Liver (tissue), 9 donors: ENCODE measurements around the gene SCAMP4. TPM values are rescaled to one million over a fixed set of nuclear protein-coding genes. Genes with fewer than 3 reads are reported as not detected.

Experiments used
- DNase-seq: peaks from one replicate; pipeline ENCODE4 v3.0.0-alpha.2; 2017; ENCODE audit warnings: low spot score
- H3K27ac ChIP-seq, 2 donors: one replicate each; pipeline ENCODE4 v1.7.0; 2013; ENCODE audit warnings: inconsistent platforms in 2 of 2, low read length in 2 of 2, control low read depth in 1 of 2, low read depth in 1 of 2, mild to moderate bottlenecking in 1 of 2
- H3K27me3 ChIP-seq, 4 donors: one replicate each; pipeline versions ENCODE4 v1.6.1 to v1.7.0; 2013; ENCODE audit warnings: low read length in 3 of 4, inconsistent platforms in 1 of 4, mild to moderate bottlenecking in 1 of 4, moderate library complexity in 1 of 4; ENCODE audit not compliant: control insufficient read depth in 4 of 4, insufficient read depth in 4 of 4
- H3K36me3 ChIP-seq, 4 donors: one replicate each; pipeline versions ENCODE4 v1.6.1 to v1.7.0; 2013; ENCODE audit warnings: low read length in 3 of 4, mild to moderate bottlenecking in 3 of 4, low read depth in 1 of 4, moderate library complexity in 1 of 4; ENCODE audit not compliant: control insufficient read depth in 4 of 4, insufficient read depth in 3 of 4
- H3K4me1 ChIP-seq, 4 donors: one replicate each; pipeline versions ENCODE4 v1.6.1 to v1.7.0; 2013; ENCODE audit warnings: low read length in 3 of 4, mild to moderate bottlenecking in 3 of 4, moderate library complexity in 1 of 4; ENCODE audit not compliant: control insufficient read depth in 4 of 4, insufficient read depth in 4 of 4
- H3K4me3 ChIP-seq, 3 donors: one replicate each; pipeline versions ENCODE4 v1.6.1 to v1.7.0; 2013; ENCODE audit warnings: low read length in 3 of 3, control low read depth in 1 of 3, low read depth in 1 of 3, mild to moderate bottlenecking in 1 of 3
- H3K9ac ChIP-seq, 2 donors: one replicate each; pipeline ENCODE4 v1.7.0; 2013; ENCODE audit warnings: low read length in 2 of 2, mild to moderate bottlenecking in 2 of 2, moderate library complexity in 2 of 2, control low read depth in 1 of 2, low read depth in 1 of 2
- H3K9me3 ChIP-seq, 4 donors: one replicate each; pipeline versions ENCODE4 v1.6.1 to v1.7.0; 2013; ENCODE audit warnings: low read length in 3 of 4; ENCODE audit not compliant: control insufficient read depth in 4 of 4
- ATF3 ChIP-seq: IDR thresholded peaks from 2 replicates; pipeline ENCODE4 v1.6.1; 2016; ENCODE audit warnings: antibody characterized with exemption
- CTCF ChIP-seq: fragments of 150-350 bp; IDR thresholded peaks from 2 replicates; pipeline ENCODE4 v1.5.1; 2017; ENCODE audit warnings: improper control_type of control experiment, low read depth, low read length; ENCODE audit not compliant: missing input control
- EGR1 ChIP-seq, 2 donors: IDR thresholded peaks; 2 replicates each; pipeline ENCODE4 v1.6.1; 2016 to 2018; ENCODE audit warnings: antibody characterized with exemption in 2 of 2, low read depth in 2 of 2
- FOXA1 ChIP-seq: IDR thresholded peaks from 2 replicates; pipeline ENCODE4 v1.6.1; 2016; ENCODE audit warnings: antibody characterized with exemption
- FOXA2 ChIP-seq: IDR thresholded peaks from 2 replicates; pipeline ENCODE4 v1.6.1; 2016; ENCODE audit warnings: antibody characterized with exemption
- GABPA ChIP-seq, 2 donors: IDR thresholded peaks in 1 of 2; conservative IDR thresholded peaks in 1 of 2; 2 replicates each; pipeline ENCODE4 v1.6.1; 2016; ENCODE audit warnings: antibody characterized with exemption in 2 of 2, mild to moderate bottlenecking in 1 of 2, moderate library complexity in 1 of 2
- HNF4A ChIP-seq, 2 donors: conservative IDR thresholded peaks; 2 replicates each; pipeline ENCODE4 v1.6.1; 2016; ENCODE audit warnings: antibody characterized with exemption in 2 of 2, mild to moderate bottlenecking in 2 of 2
- HNF4G ChIP-seq: IDR thresholded peaks from 2 replicates; pipeline ENCODE4 v1.6.1; 2016; ENCODE audit warnings: antibody characterized with exemption
- JUND ChIP-seq, 2 donors: IDR thresholded peaks; 2 replicates each; pipeline ENCODE4 v1.6.1; 2016; ENCODE audit warnings: antibody characterized with exemption in 2 of 2
- MAX ChIP-seq: IDR thresholded peaks from 2 replicates; pipeline ENCODE4 v1.6.1; 2016; ENCODE audit warnings: antibody characterized with exemption
- NR2F2 ChIP-seq: IDR thresholded peaks from 2 replicates; pipeline ENCODE4 v1.6.1; 2016; ENCODE audit warnings: antibody characterized with exemption
- RAD21 ChIP-seq, 2 donors: IDR thresholded peaks; 2 replicates each; pipeline ENCODE4 v1.6.1; 2016; ENCODE audit warnings: antibody characterized with exemption in 2 of 2, mild to moderate bottlenecking in 2 of 2
- REST ChIP-seq: IDR thresholded peaks from 2 replicates; pipeline ENCODE4 v1.6.1; 2016; ENCODE audit warnings: antibody characterized with exemption, mild to moderate bottlenecking
- RXRA ChIP-seq, 2 donors: IDR thresholded peaks; 2 replicates each; pipeline ENCODE4 v1.6.1; 2017 to 2018; ENCODE audit warnings: antibody characterized with exemption in 2 of 2, mild to moderate bottlenecking in 1 of 2
- SP1 ChIP-seq: IDR thresholded peaks from 2 replicates; pipeline ENCODE4 v1.6.1; 2018; ENCODE audit warnings: antibody characterized with exemption, mild to moderate bottlenecking
- TAF1 ChIP-seq: conservative IDR thresholded peaks from 2 replicates; pipeline ENCODE4 v1.6.1; 2016; ENCODE audit warnings: antibody characterized with exemption, mild to moderate bottlenecking
- YY1 ChIP-seq: IDR thresholded peaks from 2 replicates; pipeline ENCODE4 v1.6.1; 2016; ENCODE audit warnings: antibody characterized with exemption, mild to moderate bottlenecking
- ZBTB33 ChIP-seq: IDR thresholded peaks from 2 replicates; pipeline ENCODE4 v1.6.1; 2016; ENCODE audit warnings: antibody characterized with exemption
- WGBS: extraction: QIAGEN DNeasy Blood & Tissue Kit; methylation state at CpG from one replicate; pipeline ENCODE4 v1.1.7; 2013; 5-methylcytosine and 5-hydroxymethylcytosine counted together
- polyA plus RNA-seq, 2 donors: library from polyadenylated mRNA; stranded (reverse) in 1 of 2; unstranded in 1 of 2; fragments of 200-250 nt in 1 of 2; fragments of >200 nt in 1 of 2; fragmentation: Nextera tagmentation in 1 of 2; extraction: Ambion mirVana in 1 of 2; gene quantifications; one replicate each; pipeline versions ENCODE4 v1.2.1 to v1.2.3, GENCODE V29; 2013 to 2015
- total RNA-seq, 2 donors: library from RNA; depleted of rRNA; stranded (reverse); fragments of >200 nt; gene quantifications; one replicate each; pipeline ENCODE4 v1.2.3, GENCODE V29; 2014
- donor health status: healthy.
- donor health status: healthy.
- donor health status: healthy.
- donor health status: healthy.
- donor health status: healthy.

The SCAMP4 gene
- total RNA-seq (10 to 100 TPM; 16.4 to 16.8 TPM), polyA plus RNA-seq (10 to 100 TPM; 13.0 to 22.1 TPM)

- Histone ChIP-seq H3K9me3 (no peaks in the 10 kb centered on the region), H3K4me1 (peaks cover 3 to 11% (median 7%) of the 10 kb centered on the region in 4 donors), H3K27ac (peak within 1 kb of the TSS; percentile 82 to 84), H3K4me3 (peak within 1 kb of the TSS; percentile 60 to 72 (median 69)), H3K36me3 (no peaks in the 10 kb centered on the region), H3K27me3 (no peaks in the 10 kb centered on the region), H3K9ac (peak within 1 kb of the TSS; percentile 1 to 77)
- WGBS: 1% methylated on average over 92 of the region's 92 CpGs
- TF ChIP-seq MAX: no peak
- TF ChIP-seq YY1: peak; percentile 56
- no peak for TF ChIP-seq FOXA1
- TF ChIP-seq CTCF: peak; percentile 6
- peak; percentile 14 to 32 for TF ChIP-seq HNF4A (conservative IDR thresholded peaks at IDR 0.05)
- TF ChIP-seq NR2F2: peak; percentile 81
- peak; percentile 55 to 66 for TF ChIP-seq GABPA (IDR thresholded peaks at IDR 0.05 in 1 of 2, conservative IDR thresholded peaks at IDR 0.05 in 1 of 2)
- peak; percentile 68 for TF ChIP-seq SP1
- no peak for TF ChIP-seq HNF4G
- peak in 1 of 2 donors; percentile 32 for TF ChIP-seq RXRA (IDR thresholded peaks at IDR 0.05)
- no peak for TF ChIP-seq ATF3
- TF ChIP-seq RAD21 (IDR thresholded peaks at IDR 0.05): peak in 1 of 2 donors; percentile 32
- no peak for TF ChIP-seq REST
- TF ChIP-seq JUND (IDR thresholded peaks at IDR 0.05): no peak
- TF ChIP-seq FOXA2: no peak
- TF ChIP-seq TAF1: no peak
- peak in 1 of 2 donors; percentile 18 for TF ChIP-seq EGR1 (IDR thresholded peaks at IDR 0.05; ENCODE audit: low read depth in 2 of 2)
- peak; percentile 98 for DNase-seq
Observed at GRCh38 chr19:1905110-1905862, at the start of gene SCAMP4, which contains the start of gene ADAT3. Gene SCAMP4 (plus strand): TSS chr19:1905399. CDS start chr19:1915020, 9,621 bp downstream. Gene ADAT3 (plus strand): TSS chr19:1905399. CDS start chr19:1912048, 6,649 bp downstream.

GRCh38 chr19:1855828-1856255, 49.4 kb upstream of the SCAMP4 start:
- Histone ChIP-seq H3K4me1 (peaks cover 39 to 66% (median 49%) of the 10 kb centered on the region in 4 donors), H3K27me3 (no peaks in the 10 kb centered on the region), H3K9me3 (no peaks in the 10 kb centered on the region), H3K9ac (peak overlapping the region; percentile 50 to 76), H3K27ac (peak overlapping the region; percentile 78 to 80), H3K36me3 (peaks cover 0 to 2% (median 0%) of the 10 kb centered on the region in 4 donors), H3K4me3 (peak overlapping the region in 1 of 3 donors; percentile 7)
- TF ChIP-seq RXRA (IDR thresholded peaks at IDR 0.05) (no peak), EGR1 (IDR thresholded peaks at IDR 0.05; ENCODE audit: low read depth in 2 of 2) (no peak), HNF4A (conservative IDR thresholded peaks at IDR 0.05) (no peak), MAX (no peak), FOXA2 (no peak), FOXA1 (no peak), GABPA (IDR thresholded peaks at IDR 0.05 in 1 of 2, conservative IDR thresholded peaks at IDR 0.05 in 1 of 2) (no peak), HNF4G (no peak), YY1 (no peak), TAF1 (no peak), ZBTB33 (no peak), JUND (IDR thresholded peaks at IDR 0.05) (no peak)
- 60% methylated on average over 13 of the region's 13 CpGs for WGBS
- DNase-seq: no peak
